GM19324 (cell line): Measurements from ENCODE around the gene CCNH.
A peak's percentile ranks its signal among the peaks of the same experiment; 100 is the strongest.

ENCODE experiments used
- ATAC-seq: cut with Tn5 transposase; IDR thresholded peaks from one replicate; pipeline ENCODE4 v1.9.1; 2021; ENCODE audit warnings: mild to moderate bottlenecking, moderate library complexity; ENCODE audit not compliant: unreplicated experiment, low FRiP score

The CCNH gene

GRCh38 chr5:87412630-87413342, at the start of gene CCNH:
TSS of gene CCNH (minus strand) at chr5:87412930. CDS start at chr5:87412794, 136 bp downstream.
- ATAC-seq: peak; percentile 100

- ATAC-seq: no peak
Measured at GRCh38 chr5:87457706-87458105, 45.0 kb upstream of the CCNH start.

- ATAC-seq: no peak
Measured at GRCh38 chr5:87453801-87454200, 41.1 kb upstream of the CCNH start.

- no peak for ATAC-seq
Measured at GRCh38 chr5:87452837-87453236, 40.1 kb upstream of the CCNH start.

GRCh38 chr5:87442419-87442818, 29.7 kb upstream of the CCNH start:
- no peak for ATAC-seq

- ATAC-seq: no peak
Measured at GRCh38 chr5:87438231-87438630, 25.5 kb upstream of the CCNH start.

- no peak for ATAC-seq
Measured at GRCh38 chr5:87437724-87438123, 25.0 kb upstream of the CCNH start.

- ATAC-seq: no peak
Measured at GRCh38 chr5:87435144-87435694, 22.5 kb upstream of the CCNH start.

GRCh38 chr5:87434461-87434860, 21.7 kb upstream of the CCNH start:
- no peak for ATAC-seq

GRCh38 chr5:87433945-87434344, 21.2 kb upstream of the CCNH start:
- no peak for ATAC-seq

GRCh38 chr5:87432460-87432859, 19.7 kb upstream of the CCNH start:
- ATAC-seq: no peak

- no peak for ATAC-seq
Measured at GRCh38 chr5:87430863-87431457, 18.2 kb upstream of the CCNH start.

- ATAC-seq: no peak
Measured at GRCh38 chr5:87423755-87424154, 11.0 kb upstream of the CCNH start.

GRCh38 chr5:87421307-87421706, 8.6 kb upstream of the CCNH start:
- no peak for ATAC-seq

- ATAC-seq: no peak
Measured at GRCh38 chr5:87418506-87418905, 5.8 kb upstream of the CCNH start.

GRCh38 chr5:87413343-87413645, 564 bp upstream of the CCNH start:
- ATAC-seq: no peak

GRCh38 chr5:87411973-87412629, 629 bp downstream of the CCNH start:
- ATAC-seq: peak; percentile 25

- no peak for ATAC-seq
Measured at GRCh38 chr5:87411586-87411972, 1.2 kb downstream of the CCNH start.

- ATAC-seq: no peak
Measured at GRCh38 chr5:87410931-87411330, 1.8 kb downstream of the CCNH start.

GRCh38 chr5:87408204-87408603, 4.5 kb downstream of the CCNH start:
- no peak for ATAC-seq

GRCh38 chr5:87405472-87406155, 7.1 kb downstream of the CCNH start:
- ATAC-seq: no peak
